Measurements from ENCODE around the gene SIRT2. TPM values are rescaled to one million over a fixed set of nuclear protein-coding genes. Genes with fewer than 3 reads are reported as not detected.

SIRT2 gene
- total and polyA plus RNA-seq, 2 of the 13 experiments (the other 11 are each of a cell fraction or from before 2014, with no cell fraction given), result 22.3 to 26.1 TPM

GRCh38 chr19:38831142-38831605, 68.2 kb downstream of the SIRT2 start (continued):
- TF ChIP-seq ZFP91 (CRISPR knock-in tag; IDR thresholded peaks at IDR 0.05; ENCODE audit: borderline replicate concordance) (no peak), ZFP1 (CRISPR knock-in tag; IDR thresholded peaks at IDR 0.05) (no peak), ZNF580 (CRISPR knock-in tag; IDR thresholded peaks at IDR 0.05; ENCODE audit: borderline replicate concordance, low read depth) (no peak), ZNF639 (CRISPR knock-in tag; conservative IDR thresholded peaks at IDR 0.05) (no peak), CHCHD3 (CRISPR knock-in tag; IDR thresholded peaks at IDR 0.05) (no peak), POLR2G (IDR thresholded peaks at IDR 0.05; ENCODE audit: low read depth, low read length) (no peak), IKZF5 (CRISPR knock-in tag; IDR thresholded peaks at IDR 0.05) (no peak; the same call in 1 of the 2 replicates), SRY (CRISPR knock-in tag; IDR thresholded peaks at IDR 0.05) (no peak), TEAD3 (CRISPR knock-in tag; optimal IDR thresholded peaks at IDR 0.05; ENCODE audit: borderline replicate concordance) (peak; percentile 63), TRIM22 (IDR thresholded peaks at IDR 0.05) (no peak), ZFP41 (CRISPR knock-in tag; IDR thresholded peaks at IDR 0.05; ENCODE audit: borderline replicate concordance) (no peak), MBD4 (IDR thresholded peaks at IDR 0.05; ENCODE audit: borderline replicate concordance, low read length) (no peak), ZNF318 (CRISPR knock-in tag; IDR thresholded peaks at IDR 0.05) (no peak), NFKB2 (CRISPR knock-in tag; IDR thresholded peaks at IDR 0.05; ENCODE audit: borderline replicate concordance) (peak; percentile 78; the same call in 1 of the 2 replicates), JUNB (CRISPR knock-in tag; IDR thresholded peaks at IDR 0.05; ENCODE audit: borderline replicate concordance) (no peak)

Data from HepG2 (cell line).